Endothelial cell of umbilical vein (primary cell): ENCODE results near the gene FAM117B. TPM values are rescaled to one million over a fixed set of nuclear protein-coding genes. Genes with fewer than 3 reads are reported as not detected.
A peak's percentile ranks its signal among the peaks of the same experiment; 100 is the strongest.

Source experiments
- Bru-seq: library from RNA; stranded (reverse); fragments of 400-500 nt; gene quantifications from one replicate; lab custom pipeline; 2021; lab: Mats Ljungman, UMichigan
- BruChase-seq, 2 experiments: library from RNA; stranded (reverse); fragments of 400-500 nt; gene quantifications; one replicate each; lab custom pipeline; 2021; lab: Mats Ljungman, UMichigan
- BruUV-seq: library from RNA; stranded (reverse); fragments of 400-500 nt; replicated peaks from 2 replicates; lab custom pipeline; 2021; lab: Mats Ljungman, UMichigan
- CTCF ChIA-PET: fragments of 300-600, 350-600 bp; sonication (Branson Sonifier 250); formaldehyde crosslinking; loops from one replicate; lab custom pipeline; 2021; ENCODE audit warnings: antibody characterized with exemption, inconsistent platforms; lab: Charles Lee
- POLR2A ChIA-PET: fragments of 300-600, 350-600 bp; sonication (Branson Sonifier 250); formaldehyde crosslinking; loops from one replicate; lab custom pipeline; 2021; ENCODE audit warnings: antibody characterized with exemption, inconsistent platforms; lab: Charles Lee
- DNase-seq: peaks from one replicate; pipeline ENCODE4 v3.0.0-alpha.2; 2011; ENCODE audit warnings: low read depth, low spot score
- FAIRE-seq: peaks from 2 replicates; lab custom pipeline; 2011; peaks lifted over from hg19 to GRCh38; lab: Jason Lieb, UNC
- H2AFZ ChIP-seq: 2 replicates; pipeline ENCODE4 v1.6.0; 2012; ENCODE audit warnings: low read depth, low read length, control low read depth, inconsistent platforms
- H3K27ac ChIP-seq: 2 replicates; pipeline ENCODE4 v1.5.1; 2011; ENCODE audit warnings: low read depth, mild to moderate bottlenecking, control low read depth, low read length, moderate library complexity; ENCODE audit not compliant: insufficient read depth
- H3K27me3 ChIP-seq, 2 experiments: 2 replicates each; pipeline versions ENCODE4 v1.6.0 to v1.6.1; 2011; ENCODE audit warnings: low read length in 2 of 2, mixed read lengths in 1 of 2; ENCODE audit not compliant: control insufficient read depth in 2 of 2, insufficient read depth in 2 of 2
- H3K36me3 ChIP-seq, 2 experiments: 2 replicates in 1 of 2; 3 replicates in 1 of 2; pipeline ENCODE4 v1.5.1; 2011; ENCODE audit warnings: low read length in 2 of 2, mild to moderate bottlenecking in 1 of 2, moderate library complexity in 1 of 2; ENCODE audit not compliant: control insufficient read depth in 2 of 2, insufficient read depth in 2 of 2; ENCODE audit errors: extremely low read depth in 1 of 2
- H3K4me1 ChIP-seq: 3 replicates; pipeline ENCODE4 v1.5.1; 2011; ENCODE audit warnings: mild to moderate bottlenecking, low read length; ENCODE audit not compliant: control insufficient read depth, insufficient read depth; ENCODE audit errors: extremely low read depth
- H3K4me2 ChIP-seq: 2 replicates; pipeline ENCODE4 v1.6.1; 2011; ENCODE audit warnings: low read length, control low read depth, mixed read lengths; ENCODE audit not compliant: insufficient read depth
- H3K4me3 ChIP-seq, 3 experiments: fragments of 200-600 bp in 1 of 3; sonication (generic), shearing (Covaris generic) in 1 of 3; replicated peaks in 1 of 3; 2 replicates each; pipeline ENCODE4 v1.5.1; 2011 to 2016; ENCODE audit warnings: control low read depth in 3 of 3, low read length in 3 of 3, mild to moderate bottlenecking in 2 of 3, inconsistent platforms in 1 of 3, low read depth in 1 of 3, moderate library complexity in 1 of 3; ENCODE audit not compliant: insufficient read depth in 1 of 3
- H3K79me2 ChIP-seq: 2 replicates; pipeline ENCODE4 v1.6.0; 2012; ENCODE audit warnings: low read length, inconsistent platforms; ENCODE audit not compliant: control insufficient read depth, insufficient read depth
- H3K9ac ChIP-seq: replicated peaks from 2 replicates; pipeline ENCODE3; 2011; ENCODE audit warnings: low read length, control low read depth; ENCODE audit not compliant: insufficient read depth; ENCODE audit errors: extremely low read depth
- H3K9me1 ChIP-seq: replicated peaks from 3 replicates; pipeline ENCODE4 v1.6.0; 2011; ENCODE audit warnings: mild to moderate bottlenecking, low read length; ENCODE audit not compliant: control insufficient read depth, insufficient read depth; ENCODE audit errors: extremely low read depth
- H3K9me3 ChIP-seq: replicated peaks from 2 replicates; pipeline ENCODE4 v1.5.1; 2012; ENCODE audit warnings: low read length, inconsistent platforms; ENCODE audit not compliant: control insufficient read depth, insufficient read depth
- H4K20me1 ChIP-seq: replicated peaks from 2 replicates; pipeline ENCODE3; 2011; ENCODE audit warnings: mild to moderate bottlenecking, low read length; ENCODE audit not compliant: control insufficient read depth, insufficient read depth; ENCODE audit errors: extremely low read depth
- EZH2 ChIP-seq: IDR thresholded peaks from 2 replicates; pipeline ENCODE4 v1.6.1; 2012; ENCODE audit warnings: borderline replicate concordance, low read depth, mild to moderate bottlenecking, moderate library complexity, low read length, inconsistent platforms; ENCODE audit not compliant: severe bottlenecking
- FOS ChIP-seq: IDR thresholded peaks from 2 replicates; pipeline ENCODE4 v1.6.1; 2011; ENCODE audit warnings: mild to moderate bottlenecking, low read length, moderate library complexity, borderline replicate concordance; ENCODE audit not compliant: insufficient read depth
- GATA2 ChIP-seq: IDR thresholded peaks from 2 replicates; pipeline ENCODE4 v1.7.0; 2011; ENCODE audit warnings: low read depth, mild to moderate bottlenecking, moderate library complexity, mixed read lengths, low read length; ENCODE audit not compliant: insufficient read length, insufficient read depth
- JUN ChIP-seq: IDR thresholded peaks from 2 replicates; pipeline ENCODE4 v1.6.1; 2011; ENCODE audit warnings: borderline replicate concordance, low read depth; ENCODE audit not compliant: insufficient read length, insufficient read depth
- POLR2A ChIP-seq: IDR thresholded peaks from 2 replicates; pipeline ENCODE4 v1.6.1; 2012; ENCODE audit warnings: low read depth, mild to moderate bottlenecking, control low read depth, low read length
- POLR2AphosphoS5 ChIP-seq: IDR thresholded peaks from 2 replicates; pipeline ENCODE4 v1.6.1; 2012; ENCODE audit warnings: low read depth, mild to moderate bottlenecking, control low read depth, low read length, moderate library complexity; ENCODE audit not compliant: insufficient read depth
- dilution Hi-C: fragments of 300-500 bp; cut with MboI; formaldehyde crosslinking; loops from one replicate; pipeline ENCODE4 v1.15.0; 2019; ENCODE audit warnings: low sequenced_read_pairs; ENCODE audit not compliant: extremely low pct_ligation_motif_present
- intact Hi-C: fragments of 100-400 bp; cut with micrococcal nuclease; formaldehyde crosslinking; loops from one replicate; pipeline ENCODE4 v1.10.0; 2022
- long read RNA-seq: library from polyadenylated mRNA; stranded (forward); transcript quantifications from one replicate; pipeline ENCODE4 v2.0.0, GENCODE V29; 2021
- polyA minus RNA-seq, 3 experiments: library from RNA; depleted of rRNA, polyadenylated mRNA; stranded (reverse); fragments of >200 nt; gene quantifications; 1 replicate in 1 of 3; 2 replicates in 2 of 3; pipeline ENCODE4 v1.2.3, GENCODE V29; 2011
- polyA plus RNA-seq, 4 experiments: library from polyadenylated mRNA; depleted of rRNA in 3 of 4; stranded (reverse) in 3 of 4; unstranded in 1 of 4; fragments of >200 nt; gene quantifications; 2 replicates each; pipeline versions ENCODE4 v1.2.1 to v1.2.3, GENCODE V29; 2011 to 2012; ENCODE audit warnings: missing spikeins in 1 of 4
- total RNA-seq: library from RNA; stranded (reverse); gene quantifications from 2 replicates; pipeline ENCODE4 v1.2.3, GENCODE V29; 2021
- TF ChIP-seq, protein P1 (sequence below), 2 donors: IDR thresholded peaks; 1 replicate in 1 of 2; 2 replicates in 1 of 2; pipeline ENCODE4 v1.5.1; 2011; ENCODE audit warnings: low read length in 2 of 2, mild to moderate bottlenecking in 2 of 2, moderate library complexity in 2 of 2, control low read depth in 1 of 2, inconsistent platforms in 1 of 2, low read depth in 1 of 2; ENCODE audit not compliant: insufficient read depth in 1 of 2; ENCODE audit errors: extremely low read depth in 1 of 2
- TF ChIP-seq, protein P2 (sequence below): IDR thresholded peaks from 2 replicates; pipeline ENCODE4 v1.6.1; 2011; ENCODE audit not compliant: insufficient read depth, insufficient read length

The FAM117B gene
- total RNA-seq (5.7 and 7.0 TPM in 2 replicates), polyA plus RNA-seq (1.1 and 1.3 TPM in 2 replicates), polyA minus RNA-seq (3.4 and 3.5 TPM in 2 replicates), Bru-seq, nascent RNA (percentile 59 among the genes with signal in this experiment), BruChase-seq, experiment 1, labeled RNA remaining after a 6-hour chase (percentile 50 among the genes with signal in this experiment), BruChase-seq, experiment 2, labeled RNA remaining after a 2-hour chase (percentile 48 among the genes with signal in this experiment)
- polyA plus RNA-seq (2011; cell fraction: cytosol; rRNA removed), result 1.6 and 1.8 TPM in 2 replicates
- polyA plus RNA-seq (2011; cell fraction: nucleus; rRNA removed), result 2.2 TPM in 2 replicates
- polyA plus RNA-seq (2012), result 2.4 and 2.8 TPM in 2 replicates
- polyA minus RNA-seq (2011; cell fraction: cytosol; rRNA and poly(A)+ RNA removed), result 4.7 TPM
- polyA minus RNA-seq (2011; cell fraction: nucleus; rRNA and poly(A)+ RNA removed), result 4.5 and 4.6 TPM in 2 replicates
- long read RNA-seq, partial matches to known transcripts, result 2 of 2 reads
- long read RNA-seq, other reads (novel, unspliced or antisense), result 0 of 2 reads

DNA sequence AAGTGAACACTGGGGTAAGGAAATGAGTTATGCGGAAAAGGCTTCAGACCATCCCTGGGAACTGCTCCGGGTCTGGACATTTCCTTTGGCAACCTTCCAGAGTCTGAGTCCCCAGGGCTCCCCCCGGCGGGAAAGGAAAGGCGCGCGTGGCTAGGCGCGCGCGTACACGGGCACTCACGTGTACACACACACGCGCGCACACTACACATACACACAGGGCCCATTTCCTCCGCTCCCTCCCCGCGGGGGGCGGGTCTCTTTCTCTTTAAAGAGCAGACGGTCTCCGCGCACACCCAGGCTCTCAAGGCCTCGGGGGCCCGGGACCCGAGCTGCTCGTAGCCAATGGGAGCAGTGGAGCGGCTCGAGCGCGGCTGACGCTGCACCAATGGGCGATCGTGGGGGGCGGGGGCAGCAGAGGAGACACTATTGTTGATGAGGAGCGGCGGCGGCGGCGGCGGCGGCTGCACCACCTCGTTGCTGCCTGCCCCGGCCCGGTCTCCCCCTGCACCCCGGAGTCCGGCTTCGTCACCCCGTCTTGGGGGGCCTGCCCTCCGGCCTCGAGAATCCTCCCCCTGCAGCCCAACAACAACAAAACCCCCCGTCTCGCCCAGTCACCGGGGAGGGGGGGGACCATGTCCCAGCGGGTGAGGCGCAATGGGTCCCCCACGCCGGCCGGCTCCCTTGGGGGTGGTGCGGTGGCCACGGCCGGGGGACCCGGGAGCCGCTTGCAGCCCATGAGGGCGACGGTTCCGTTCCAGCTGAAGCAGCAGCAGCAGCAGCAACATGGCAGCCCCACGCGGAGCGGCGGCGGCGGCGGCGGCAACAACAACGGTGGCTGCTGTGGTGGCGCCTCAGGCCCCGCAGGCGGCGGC, at the start of gene FAM117B:
Gene FAM117B, plus strand, starts transcription at position 414 of the 872 bp plus-strand sequence. Its CDS starts 219 bp downstream, at position 633.
- FAIRE-seq, result peak; percentile 93
- peak within 1 kb of the TSS; percentile 87 for H2AFZ ChIP-seq
- CTCF ChIA-PET, result interaction anchor here (0.9 to 3.0 kb wide), 3 partner anchors 12 to 236 kb away, joined by 3 to 16 read pairs (median 11); no protein-coding TSS in a partner anchor

More for the DNA sequence above, at the start of gene FAM117B:
- H3K4me2 ChIP-seq, result peak within 1 kb of the TSS; percentile 88
- H3K9ac ChIP-seq, result peak within 1 kb of the TSS; percentile 73
- DNase-seq, result peak; percentile 96
- no peaks in the 10 kb centered on the region for H4K20me1 ChIP-seq
- H3K4me3 ChIP-seq, result peak within 1 kb of the TSS; percentile 65 to 85 (median 70)
- H3K27me3 ChIP-seq, result no peaks in the 10 kb centered on the region
- no peaks in the 10 kb centered on the region for H3K36me3 ChIP-seq
- POLR2A ChIA-PET, result interaction anchor here (0.7 to 1.6 kb wide), 3 partner anchors 237 to 432 kb away, joined by 3 to 4 read pairs (median 3); partner anchors contain the start of gene ICA1L
- peaks cover 17% of the 10 kb centered on the region for H3K4me1 ChIP-seq
- H3K79me2 ChIP-seq, result peaks cover 2% of the 10 kb centered on the region
- intact Hi-C loops (loop anchor here (1.0 to 10.0 kb wide), 4 partner anchors 46 to 1050 kb away; partner anchors contain the start of genes ICA1L and NBEAL1), dilution Hi-C loops (no loop called here)
- no TSS peak for BruUV-seq
- H3K9me1 ChIP-seq, result no peaks in the 10 kb centered on the region
- peak within 1 kb of the TSS; percentile 34 for H3K27ac ChIP-seq
- no peaks in the 10 kb centered on the region for H3K9me3 ChIP-seq
- peak; percentile 65 for TF ChIP-seq POLR2AphosphoS5
- TF ChIP-seq EZH2, result no peak
- TF ChIP-seq, protein P1, sequence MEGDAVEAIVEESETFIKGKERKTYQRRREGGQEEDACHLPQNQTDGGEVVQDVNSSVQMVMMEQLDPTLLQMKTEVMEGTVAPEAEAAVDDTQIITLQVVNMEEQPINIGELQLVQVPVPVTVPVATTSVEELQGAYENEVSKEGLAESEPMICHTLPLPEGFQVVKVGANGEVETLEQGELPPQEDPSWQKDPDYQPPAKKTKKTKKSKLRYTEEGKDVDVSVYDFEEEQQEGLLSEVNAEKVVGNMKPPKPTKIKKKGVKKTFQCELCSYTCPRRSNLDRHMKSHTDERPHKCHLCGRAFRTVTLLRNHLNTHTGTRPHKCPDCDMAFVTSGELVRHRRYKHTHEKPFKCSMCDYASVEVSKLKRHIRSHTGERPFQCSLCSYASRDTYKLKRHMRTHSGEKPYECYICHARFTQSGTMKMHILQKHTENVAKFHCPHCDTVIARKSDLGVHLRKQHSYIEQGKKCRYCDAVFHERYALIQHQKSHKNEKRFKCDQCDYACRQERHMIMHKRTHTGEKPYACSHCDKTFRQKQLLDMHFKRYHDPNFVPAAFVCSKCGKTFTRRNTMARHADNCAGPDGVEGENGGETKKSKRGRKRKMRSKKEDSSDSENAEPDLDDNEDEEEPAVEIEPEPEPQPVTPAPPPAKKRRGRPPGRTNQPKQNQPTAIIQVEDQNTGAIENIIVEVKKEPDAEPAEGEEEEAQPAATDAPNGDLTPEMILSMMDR (IDR thresholded peaks at IDR 0.05; ENCODE audit: extremely low read depth in 1 of 2, insufficient read depth in 1 of 2, low read depth in 1 of 2, low read length in 2 of 2), result peak in 1 of 2 donors; percentile 6
- TF ChIP-seq, protein P2, sequence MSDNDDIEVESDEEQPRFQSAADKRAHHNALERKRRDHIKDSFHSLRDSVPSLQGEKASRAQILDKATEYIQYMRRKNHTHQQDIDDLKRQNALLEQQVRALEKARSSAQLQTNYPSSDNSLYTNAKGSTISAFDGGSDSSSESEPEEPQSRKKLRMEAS, result peak; percentile 40
- TF ChIP-seq GATA2, result no peak
- no peak for TF ChIP-seq POLR2A
- peak; percentile 19 for TF ChIP-seq FOS
- TF ChIP-seq JUN, result no peak
